ENCODE results near the gene TBX15. TPM values are rescaled to one million over a fixed set of nuclear protein-coding genes. Genes with fewer than 3 reads are reported as not detected.

TBX15 gene
- total RNA-seq, result not detected in 2 replicates

- intact Hi-C loops (cut with micrococcal nuclease), result no loop called here
Measured at GRCh38 chr1:118988186-118989005, at the start of gene TBX15. Gene TBX15, minus strand, starts transcription at chr1:118988343. Its CDS starts 548 bp downstream, at chr1:118987795.

GRCh38 chr1:119034359-119034758, 46.2 kb upstream of the TBX15 start:
- intact Hi-C loops (cut with micrococcal nuclease), result no loop called here

GRCh38 chr1:119032986-119033385, 44.8 kb upstream of the TBX15 start:
- intact Hi-C loops (cut with micrococcal nuclease), result no loop called here

GRCh38 chr1:119027759-119028158, 39.6 kb upstream of the TBX15 start:
- intact Hi-C loops (cut with micrococcal nuclease), result no loop called here

- intact Hi-C loops (cut with micrococcal nuclease), result no loop called here
Measured at GRCh38 chr1:119026956-119027355, 38.8 kb upstream of the TBX15 start.

- intact Hi-C loops (cut with micrococcal nuclease), result no loop called here
Measured at GRCh38 chr1:119015547-119015946, 27.4 kb upstream of the TBX15 start.

- intact Hi-C loops (cut with micrococcal nuclease), result no loop called here
Measured at GRCh38 chr1:119012383-119012782, 24.2 kb upstream of the TBX15 start.

GRCh38 chr1:119011706-119012105, 23.6 kb upstream of the TBX15 start:
- intact Hi-C loops (cut with micrococcal nuclease), result no loop called here

- intact Hi-C loops (cut with micrococcal nuclease), result no loop called here
Measured at GRCh38 chr1:119011116-119011515, 23.0 kb upstream of the TBX15 start.

- intact Hi-C loops (cut with micrococcal nuclease), result no loop called here
Measured at GRCh38 chr1:119010201-119010600, 22.1 kb upstream of the TBX15 start.

GRCh38 chr1:119009312-119009655, 21.1 kb upstream of the TBX15 start:
- intact Hi-C loops (cut with micrococcal nuclease), result no loop called here

GRCh38 chr1:119008483-119009311, 20.6 kb upstream of the TBX15 start:
- intact Hi-C loops (cut with micrococcal nuclease), result no loop called here

GRCh38 chr1:119007670-119008482, 19.7 kb upstream of the TBX15 start:
- intact Hi-C loops (cut with micrococcal nuclease), result no loop called here

GRCh38 chr1:119007339-119007669, 19.2 kb upstream of the TBX15 start:
- intact Hi-C loops (cut with micrococcal nuclease), result no loop called here

GRCh38 chr1:119006406-119007279, 18.5 kb upstream of the TBX15 start:
- intact Hi-C loops (cut with micrococcal nuclease), result no loop called here

GRCh38 chr1:119005724-119006405, 17.7 kb upstream of the TBX15 start:
- intact Hi-C loops (cut with micrococcal nuclease), result loop anchor here (2.0 kb wide), 1 partner anchor 19 kb away; no protein-coding TSS in a partner anchor

- intact Hi-C loops (cut with micrococcal nuclease), result loop anchor here (2.0 kb wide), 1 partner anchor 18 kb away; no protein-coding TSS in a partner anchor
Measured at GRCh38 chr1:119004781-119005180, 16.6 kb upstream of the TBX15 start.

- intact Hi-C loops (cut with micrococcal nuclease), result loop anchor here (2.0 kb wide), 1 partner anchor 17 kb away; no protein-coding TSS in a partner anchor
Measured at GRCh38 chr1:119004129-119004527, 16.0 kb upstream of the TBX15 start.

GRCh38 chr1:119003413-119004128, 15.4 kb upstream of the TBX15 start:
- intact Hi-C loops (cut with micrococcal nuclease), result loop anchor here (2.0 kb wide), 1 partner anchor 17 kb away; no protein-coding TSS in a partner anchor
